ENCODE results near the gene HNRNPH2. TPM values are rescaled to one million over a fixed set of nuclear protein-coding genes. Genes with fewer than 3 reads are reported as not detected.
A peak's percentile ranks its signal among the peaks of the same experiment; 100 is the strongest.

HNRNPH2 gene
- total and polyA plus RNA-seq, 2 experiments from 2014 or later: 59.0 to 97.8 TPM

DNA sequence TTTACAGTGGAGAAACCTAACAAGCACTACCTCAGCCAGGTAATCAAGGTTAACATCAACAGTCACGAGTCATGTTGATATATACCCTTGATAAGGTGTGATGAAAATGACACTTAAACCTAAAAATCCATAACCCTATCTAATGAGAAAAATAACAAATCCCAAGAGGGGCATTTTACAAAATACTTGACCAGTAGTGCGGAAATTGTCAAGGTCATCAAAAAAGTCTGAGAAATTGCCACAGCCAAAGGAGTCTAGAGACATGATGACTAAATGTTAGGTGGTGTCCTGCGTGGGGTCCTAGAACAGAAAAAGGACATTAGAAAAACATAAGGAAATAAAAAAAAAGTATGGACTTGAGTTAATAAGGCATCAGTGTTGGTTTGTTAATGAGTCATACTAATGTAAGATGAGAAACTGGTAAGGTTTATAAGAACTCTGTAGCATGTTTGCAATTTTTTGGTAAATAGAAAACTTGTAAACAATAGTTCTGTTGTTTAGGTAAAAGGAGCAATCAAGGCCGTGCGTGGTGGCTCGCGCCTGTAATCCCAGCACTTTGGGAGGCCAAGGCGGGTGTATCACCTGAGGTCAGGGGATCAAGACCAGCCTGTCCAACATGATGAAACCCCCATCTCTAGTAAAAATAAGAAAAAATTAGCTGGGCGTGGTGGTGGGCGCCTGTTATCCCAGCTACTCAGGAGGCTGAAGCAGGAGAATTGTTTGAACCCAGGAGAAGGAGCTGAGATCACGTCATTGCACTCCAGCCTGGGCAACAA lies 14.3 kb upstream of the HNRNPH2 start:
- no peak for TF ChIP-seq EZH2 (IDR thresholded peaks at IDR 0.05; ENCODE audit: insufficient read depth, poor library complexity, severe bottlenecking)
- TF ChIP-seq EZH2phosphoT487 (IDR thresholded peaks at IDR 0.05; ENCODE audit: insufficient read depth, low read depth): no peak

DNA sequence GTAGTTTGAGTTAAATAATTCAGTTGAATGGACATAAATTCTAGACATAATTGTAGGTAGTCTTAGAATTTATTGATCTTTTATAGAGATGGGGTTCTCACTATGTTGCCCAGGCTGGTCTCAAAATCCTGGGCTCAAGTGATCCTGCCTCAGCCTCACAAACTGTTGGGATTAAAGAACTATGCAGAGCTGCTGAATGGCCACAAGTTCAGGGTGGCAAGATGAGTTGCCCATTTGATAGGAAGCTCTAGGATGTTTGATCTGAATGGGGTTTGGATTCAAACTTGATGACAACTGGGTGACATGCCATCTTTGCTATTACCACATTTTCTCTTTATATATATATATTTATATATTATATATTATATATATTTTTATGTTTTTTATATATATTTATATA lies 13.7 kb upstream of the HNRNPH2 start:
- Histone ChIP-seq H3K36me3 (ENCODE audit: low read depth) (peaks cover 13% of the 10 kb centered on the region), H3K4me1 (ENCODE audit: insufficient read depth) (peaks cover 13% of the 10 kb centered on the region; the same call in 1 of the 2 replicates), H3K27ac (peak overlapping the region; percentile 15; the same call in 1 of the 2 replicates), H3K9me3 (ENCODE audit: low read depth) (no peaks in the 10 kb centered on the region), H3K4me3 (no peak overlapping the region), H3K27me3 (replicated peaks; ENCODE audit: insufficient read depth) (no peaks in the 10 kb centered on the region), H4K20me1 (ENCODE audit: insufficient read depth) (no peaks in the 10 kb centered on the region), H3K79me2 (ENCODE audit: insufficient read depth) (peaks cover 30% of the 10 kb centered on the region), H3K4me2 (ENCODE audit: unreplicated experiment) (no peak overlapping the region), H3F3A (ENCODE audit: insufficient read depth) (peaks cover 58% of the 10 kb centered on the region), H3K9ac (no peak overlapping the region), H3K9me2 (ENCODE audit: insufficient read depth) (no peaks in the 10 kb centered on the region), H2AFZ (no peak overlapping the region)
- in situ Hi-C loops (cut with MboI): no loop called here
- DNase-seq: no peak
- TF ChIP-seq EZH2phosphoT487 (IDR thresholded peaks at IDR 0.05; ENCODE audit: insufficient read depth, low read depth): no peak
- no peak for TF ChIP-seq EZH2 (IDR thresholded peaks at IDR 0.05; ENCODE audit: insufficient read depth, poor library complexity, severe bottlenecking)

More for the DNA sequence above, 14.3 kb upstream of the HNRNPH2 start:
- Histone ChIP-seq H3F3A (ENCODE audit: insufficient read depth) (peaks cover 58% of the 10 kb centered on the region), H4K20me1 (ENCODE audit: insufficient read depth) (no peaks in the 10 kb centered on the region), H3K9me2 (ENCODE audit: insufficient read depth) (no peaks in the 10 kb centered on the region), H3K79me2 (ENCODE audit: insufficient read depth) (peaks cover 30% of the 10 kb centered on the region), H3K4me2 (ENCODE audit: unreplicated experiment) (no peak overlapping the region), H3K27me3 (replicated peaks; ENCODE audit: insufficient read depth) (no peaks in the 10 kb centered on the region), H3K9ac (no peak overlapping the region), H3K4me3 (0 out of 2 replicates have a peak overlapping the region, but pooled peaks have one; percentile 85), H3K27ac (peak overlapping the region; percentile 15; the same call in 1 of the 2 replicates), H3K36me3 (ENCODE audit: low read depth) (peaks cover 13% of the 10 kb centered on the region), H2AFZ (no peak overlapping the region), H3K9me3 (ENCODE audit: low read depth) (no peaks in the 10 kb centered on the region), H3K4me1 (ENCODE audit: insufficient read depth) (peaks cover 13% of the 10 kb centered on the region; the same call in 1 of the 2 replicates)
- in situ Hi-C loops (cut with MboI): no loop called here
- DNase-seq: no peak
- WGBS, 2 experiments (ENCODE audit: low coverage in 1 of 2, low lambda C conversion rate in 2 of 2, missing lambda C conversion rate in 2 of 2): 90% methylated on average over 11 of the region's 11 CpGs

- peaks cover 30% of the 10 kb centered on the region for H3K79me2 ChIP-seq (ENCODE audit: insufficient read depth)
- H3K4me3 ChIP-seq: no peak overlapping the region
- H3K36me3 ChIP-seq (ENCODE audit: low read depth): peaks cover 13% of the 10 kb centered on the region
- TF ChIP-seq EZH2 (IDR thresholded peaks at IDR 0.05; ENCODE audit: insufficient read depth, poor library complexity, severe bottlenecking) (no peak), EZH2phosphoT487 (IDR thresholded peaks at IDR 0.05; ENCODE audit: insufficient read depth, low read depth) (no peak)
- H4K20me1 ChIP-seq (ENCODE audit: insufficient read depth): no peaks in the 10 kb centered on the region
- H3K27me3 ChIP-seq (replicated peaks; ENCODE audit: insufficient read depth): no peaks in the 10 kb centered on the region
- no peak overlapping the region for H3K4me2 ChIP-seq (ENCODE audit: unreplicated experiment)
- H2AFZ ChIP-seq: no peak overlapping the region
- peak; percentile 30 for DNase-seq
- in situ Hi-C loops (cut with MboI): no loop called here
- no peaks in the 10 kb centered on the region for H3K9me2 ChIP-seq (ENCODE audit: insufficient read depth)
- 89 to 96% methylated on average over 1 of the region's 1 CpG for WGBS, 2 experiments (ENCODE audit: low coverage in 1 of 2, low lambda C conversion rate in 2 of 2, missing lambda C conversion rate in 2 of 2)
- H3K4me1 ChIP-seq (ENCODE audit: insufficient read depth): peaks cover 13% of the 10 kb centered on the region; the same call in 1 of the 2 replicates
- H3K27ac ChIP-seq: no peak overlapping the region
- peaks cover 58% of the 10 kb centered on the region for H3F3A ChIP-seq (ENCODE audit: insufficient read depth)
- H3K9ac ChIP-seq: no peak overlapping the region
- H3K9me3 ChIP-seq (ENCODE audit: low read depth): no peaks in the 10 kb centered on the region
These were observed 12.2 kb upstream of the HNRNPH2 start for GRCh38 chrX:101395789-101396188.

DNA sequence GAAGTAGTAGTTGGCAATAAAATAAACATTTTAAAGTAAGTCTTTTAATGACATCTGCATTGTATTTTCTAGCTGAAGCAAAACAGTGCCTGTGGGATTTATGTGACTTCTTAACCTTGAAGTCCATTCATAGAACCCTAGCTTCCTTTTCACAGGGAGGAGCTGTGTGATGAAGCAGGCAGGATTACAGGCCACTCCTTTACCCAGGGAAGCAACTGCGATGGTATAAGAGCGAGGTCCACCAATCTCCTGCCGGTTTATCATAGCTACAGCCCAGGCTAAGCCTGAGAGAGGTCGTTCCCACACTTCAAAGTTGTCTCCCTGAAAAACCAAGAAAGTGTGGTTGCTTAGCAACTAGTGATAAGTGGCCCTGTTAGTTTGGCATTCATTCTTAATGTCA lies 10.2 kb upstream of the HNRNPH2 start:
- Histone ChIP-seq H4K20me1 (ENCODE audit: insufficient read depth) (no peaks in the 10 kb centered on the region), H3K9me2 (ENCODE audit: insufficient read depth) (no peaks in the 10 kb centered on the region), H3K27ac (no peak overlapping the region), H3K27me3 (replicated peaks; ENCODE audit: insufficient read depth) (no peaks in the 10 kb centered on the region), H2AFZ (no peak overlapping the region), H3K4me3 (no peak overlapping the region), H3K9me3 (ENCODE audit: low read depth) (no peaks in the 10 kb centered on the region), H3F3A (ENCODE audit: insufficient read depth) (peaks cover 41% of the 10 kb centered on the region), H3K79me2 (ENCODE audit: insufficient read depth) (peaks cover 11% of the 10 kb centered on the region), H3K9ac (no peak overlapping the region), H3K4me2 (ENCODE audit: unreplicated experiment) (no peak overlapping the region), H3K36me3 (ENCODE audit: low read depth) (peaks cover 3% of the 10 kb centered on the region; the same call in 1 of the 2 replicates), H3K4me1 (ENCODE audit: insufficient read depth) (0 out of 2 replicates have a peak, but pooled peaks cover 7% of the 10 kb centered on the region)
- DNase-seq: no peak
- in situ Hi-C loops (cut with MboI): no loop called here
- 54 to 63% methylated on average over 4 of the region's 4 CpGs for WGBS, 2 experiments (ENCODE audit: low coverage in 1 of 2, low lambda C conversion rate in 2 of 2, missing lambda C conversion rate in 2 of 2)
- TF ChIP-seq EZH2 (IDR thresholded peaks at IDR 0.05; ENCODE audit: insufficient read depth, poor library complexity, severe bottlenecking) (no peak), EZH2phosphoT487 (IDR thresholded peaks at IDR 0.05; ENCODE audit: insufficient read depth, low read depth) (no peak)

All from GM23248 (cell line).